ENCODE measurements around the gene HSPD1.

DNA sequence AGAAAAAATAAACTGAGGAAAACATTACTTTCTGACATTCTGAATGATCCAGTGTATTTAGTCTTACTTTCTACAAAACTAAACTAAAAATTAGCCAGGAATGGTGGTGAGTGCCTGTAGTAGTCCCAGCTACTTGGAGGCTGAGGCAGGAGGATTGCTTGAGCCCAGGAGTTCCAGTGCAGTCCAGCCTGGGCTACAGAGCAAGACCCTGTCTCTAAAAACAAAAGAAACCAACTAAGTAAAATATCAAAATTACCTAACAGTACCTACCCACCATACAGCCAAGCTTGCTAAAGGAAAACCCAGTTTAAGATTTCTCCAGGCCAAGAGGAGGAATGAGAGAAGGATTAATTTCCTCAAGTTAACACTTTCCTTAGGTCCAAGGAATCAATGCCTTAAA, 2.9 kb downstream of the HSPD1 start:
- TF ChIP-seq CTCF (IDR thresholded peaks at IDR 0.05) (no peak), POLR2A (IDR thresholded peaks at IDR 0.05; ENCODE audit: low read depth) (no peak), POLR2AphosphoS5 (IDR thresholded peaks at IDR 0.05) (no peak), EP300 (IDR thresholded peaks at IDR 0.05) (no peak)

Data from esophagus muscularis mucosa (tissue), 4 donors.